Stromal cell of bone marrow (primary cell): Measurements from ENCODE around the gene AKR1C8.

Experiments
- DNase-seq: peaks from one replicate; pipeline ENCODE4 v3.0.0-alpha.2; 2012; ENCODE audit warnings: low read depth

AKR1C8 gene

GRCh38 chr10:5108658-5109416 is 76.1 kb downstream of the AKR1C8 start:
- DNase-seq, result no peak

GRCh38 chr10:5107860-5108526 is 77.0 kb downstream of the AKR1C8 start:
- no peak for DNase-seq

DNA sequence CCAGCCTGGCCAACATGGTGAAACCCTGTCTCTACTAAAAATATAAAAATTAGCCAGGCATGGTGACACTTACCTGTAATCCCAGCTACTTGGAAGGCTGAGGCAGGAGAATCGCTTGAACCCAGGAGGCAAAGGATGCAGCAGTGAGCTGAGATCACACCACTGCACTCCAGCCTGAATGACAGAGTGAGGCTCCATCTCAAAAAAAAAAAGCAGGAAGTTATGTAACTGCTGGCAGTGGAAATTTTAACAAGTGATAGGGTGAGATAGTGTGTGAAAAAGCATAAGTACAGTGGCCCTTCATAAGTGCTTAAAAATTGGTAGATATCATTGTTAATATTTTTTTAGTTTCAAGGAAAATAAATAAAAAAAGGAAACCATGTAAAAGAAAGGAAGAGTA is 78.4 kb downstream of the AKR1C8 start:
- DNase-seq, result no peak

- no peak for DNase-seq
Measured at GRCh38 chr10:5105626-5106025, 79.3 kb downstream of the AKR1C8 start.
